ENCODE results near the gene SPG11. TPM values are rescaled to one million over a fixed set of nuclear protein-coding genes. Genes with fewer than 3 reads are reported as not detected.
"Not testable (repeated sequence)": the region's sequence is repeated elsewhere in the genome, so short reads cannot be mapped to it uniquely, and the experiment has no call there.

The SPG11 gene
- total RNA-seq, 1 donor from 2014 or later: 88.0 TPM

DNA sequence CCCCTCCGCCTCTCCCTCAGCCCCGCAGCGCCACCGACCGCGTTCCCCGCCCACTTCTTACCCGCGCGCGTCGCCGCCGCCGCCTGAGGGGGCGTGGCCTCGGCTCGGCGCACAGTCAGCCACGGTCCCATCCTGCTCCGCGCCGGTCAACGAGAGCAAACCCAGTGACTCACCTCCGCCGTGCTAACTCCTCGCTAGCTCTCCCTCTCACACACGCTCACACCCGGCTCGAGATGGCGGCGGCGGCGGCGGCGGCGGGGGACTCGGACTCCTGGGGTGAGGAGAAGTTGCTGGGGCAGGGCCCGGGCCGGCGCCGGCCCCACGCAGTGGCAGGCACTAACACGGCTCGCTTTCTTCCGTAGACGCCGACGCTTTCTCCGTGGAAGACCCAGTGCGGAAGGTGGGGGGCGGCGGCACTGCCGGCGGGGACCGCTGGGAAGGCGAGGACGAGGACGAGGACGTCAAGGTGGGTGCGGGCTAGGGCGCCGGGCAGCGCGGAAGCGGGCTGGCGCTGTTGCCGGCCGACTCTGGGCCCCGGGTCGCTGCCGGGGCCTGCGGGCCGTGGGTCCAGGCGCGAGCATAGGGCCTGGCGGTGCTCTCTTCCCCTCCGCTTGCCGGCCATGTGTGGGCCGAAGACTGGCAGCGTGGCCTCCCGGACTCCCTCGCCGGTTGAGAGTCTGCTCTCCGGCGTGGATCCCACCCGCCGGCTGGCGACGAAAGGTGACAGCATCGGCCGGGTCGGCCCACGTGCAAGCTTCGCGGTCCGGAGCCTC lies 126.3 kb downstream of the SPG11 start, which contains the start of gene EIF3J:
TSS of gene EIF3J (plus strand) at position 186 of the 773 bp plus-strand sequence. CDS start at position 234, 48 bp downstream.
- ATAC-seq (peak; percentile 97), DNase-seq (ENCODE audit: low spot score) (peak; percentile 95)
- intact Hi-C loops (cut with DNase I): no loop called here

DNA sequence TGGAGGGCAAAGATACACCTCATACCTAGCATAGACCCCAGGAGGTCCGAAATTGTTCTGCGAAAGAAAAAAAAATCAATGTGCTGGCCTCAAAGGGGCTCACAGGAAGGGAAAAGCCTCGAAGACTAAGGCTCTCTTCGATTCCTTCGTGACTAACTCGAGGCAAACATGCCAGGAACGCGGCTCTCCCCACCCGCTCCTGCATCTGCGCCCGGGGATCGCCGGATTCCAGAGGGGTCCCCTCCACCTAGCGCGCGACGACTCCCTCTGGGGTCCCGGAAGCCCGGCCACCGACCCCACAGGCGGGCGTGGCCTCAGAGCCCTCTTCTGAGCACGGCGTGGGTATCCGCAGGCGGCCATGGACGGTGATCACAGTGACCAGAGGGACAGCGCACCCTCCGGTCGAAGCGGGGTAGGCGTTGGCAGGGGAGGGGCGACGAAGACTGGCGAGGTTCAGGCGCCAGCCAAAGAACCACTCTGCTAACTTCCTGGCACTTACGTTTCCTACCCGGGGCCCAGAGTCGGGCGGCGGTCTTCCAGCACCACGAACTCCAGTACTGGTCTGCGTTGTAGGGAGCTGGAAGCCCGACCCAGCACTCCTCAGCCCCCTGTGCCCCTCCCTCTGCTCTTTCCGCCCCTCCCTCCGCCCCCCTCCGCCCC lies 127.0 kb downstream of the SPG11 start:
- DNase-seq (ENCODE audit: low spot score) (peak; percentile 91), ATAC-seq (peak; percentile 93)
- intact Hi-C loops (cut with DNase I): no loop called here

DNA sequence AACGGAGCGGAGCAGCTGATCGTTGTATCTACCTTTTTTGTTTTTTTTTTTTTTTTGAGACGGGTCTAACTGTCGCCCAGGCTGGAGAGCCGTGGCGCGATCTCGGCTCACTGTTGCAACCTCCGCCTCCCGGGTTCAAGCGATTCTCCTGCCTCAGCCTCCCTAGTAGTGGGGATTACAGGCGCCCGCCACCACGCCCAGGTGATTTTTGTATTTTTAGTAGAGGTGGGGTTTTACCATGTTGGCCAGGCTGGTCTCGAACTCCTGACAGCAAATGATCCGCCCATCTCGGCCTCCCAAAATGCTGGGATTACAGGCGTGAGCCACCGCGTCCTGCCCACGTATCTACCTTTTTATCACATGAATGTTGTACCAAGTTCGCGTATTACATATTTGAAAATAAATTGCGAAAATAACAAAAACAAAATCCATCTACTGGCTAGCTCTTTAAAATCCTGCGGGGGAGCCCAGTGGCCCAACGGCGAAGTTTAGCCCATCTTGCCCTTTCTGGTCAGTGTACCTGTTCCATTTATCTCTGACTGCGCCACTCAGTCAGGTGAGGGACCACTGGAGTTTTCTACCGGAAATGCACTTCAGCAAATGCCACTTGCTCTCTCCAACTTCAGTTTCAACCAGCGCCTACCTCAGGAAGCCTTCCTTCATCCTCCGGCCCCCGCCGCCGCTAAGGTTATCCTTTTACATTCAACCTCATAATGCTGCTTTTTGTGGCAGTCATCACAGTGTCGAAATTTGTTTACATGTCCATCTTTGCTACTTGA lies 127.8 kb downstream of the SPG11 start:
- ATAC-seq: peak; percentile 8
- no peak for DNase-seq (ENCODE audit: low spot score)
- intact Hi-C loops (cut with DNase I): no loop called here

DNA sequence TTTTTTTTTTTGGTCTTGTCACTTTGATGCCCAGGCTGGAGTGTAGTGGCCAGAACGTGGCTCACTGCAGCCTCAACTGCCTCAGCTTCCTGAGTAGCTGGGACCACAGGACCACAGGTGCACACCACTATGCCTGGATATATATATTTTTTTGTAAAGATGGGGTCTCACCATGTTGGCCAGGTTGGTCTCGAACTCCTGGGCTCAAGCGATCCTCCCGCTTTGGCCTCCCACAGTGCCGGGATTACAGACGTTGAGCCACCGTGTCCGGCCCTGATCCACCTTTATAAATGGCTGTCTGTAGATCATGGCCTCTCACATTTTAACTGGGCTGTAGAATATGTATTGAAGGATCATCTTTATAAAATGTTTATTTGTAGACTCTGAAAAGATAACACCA lies 128.4 kb downstream of the SPG11 start:
- intact Hi-C loops (cut with DNase I): no loop called here
- DNase-seq (ENCODE audit: low spot score) (no peak), ATAC-seq (no peak)

DNA sequence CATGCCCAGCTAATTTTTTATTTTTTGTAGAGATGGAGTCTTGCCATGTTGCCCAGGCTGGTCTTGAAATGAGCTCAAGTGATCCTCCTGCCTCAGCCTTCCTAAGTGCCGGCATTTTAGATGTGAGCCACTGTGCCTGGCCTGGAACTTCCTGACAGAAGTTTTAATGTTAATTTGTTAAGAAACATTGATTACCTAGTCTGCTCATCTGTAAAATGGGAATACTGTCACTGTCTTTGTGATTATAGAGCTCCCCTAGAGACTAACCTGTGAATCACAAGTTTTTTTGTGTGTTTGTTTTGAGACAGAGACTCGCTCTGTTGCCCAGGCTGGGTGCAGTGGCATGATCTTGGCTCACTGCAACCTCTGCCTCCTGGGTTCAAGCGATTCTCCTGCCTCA lies 130.8 kb downstream of the SPG11 start:
- no peak for DNase-seq (ENCODE audit: low spot score)
- ATAC-seq: no peak
- intact Hi-C loops (cut with DNase I): no loop called here

DNA sequence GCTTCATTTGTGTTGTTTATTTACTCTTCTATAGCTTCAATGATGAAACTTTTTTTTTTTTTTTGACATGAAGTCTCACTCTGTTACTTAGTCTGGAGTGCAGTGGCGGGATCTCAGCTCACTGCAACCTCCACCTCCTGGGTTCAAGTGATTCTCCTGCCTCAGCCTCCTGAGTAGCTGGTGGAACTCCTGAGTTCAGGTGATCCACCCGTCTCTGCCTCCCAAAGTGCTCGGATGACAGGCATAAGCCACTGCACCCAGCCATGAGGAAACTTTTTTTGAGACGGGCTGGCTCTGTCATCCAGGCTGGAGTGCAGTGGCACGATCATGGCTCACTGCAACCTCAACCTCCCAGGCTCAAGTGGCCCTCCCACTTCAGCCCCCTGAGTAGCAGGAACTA lies 131.2 kb downstream of the SPG11 start:
- intact Hi-C loops (cut with DNase I); ATAC-seq; DNase-seq (ENCODE audit: low spot score): not testable (repeated sequence)

DNA sequence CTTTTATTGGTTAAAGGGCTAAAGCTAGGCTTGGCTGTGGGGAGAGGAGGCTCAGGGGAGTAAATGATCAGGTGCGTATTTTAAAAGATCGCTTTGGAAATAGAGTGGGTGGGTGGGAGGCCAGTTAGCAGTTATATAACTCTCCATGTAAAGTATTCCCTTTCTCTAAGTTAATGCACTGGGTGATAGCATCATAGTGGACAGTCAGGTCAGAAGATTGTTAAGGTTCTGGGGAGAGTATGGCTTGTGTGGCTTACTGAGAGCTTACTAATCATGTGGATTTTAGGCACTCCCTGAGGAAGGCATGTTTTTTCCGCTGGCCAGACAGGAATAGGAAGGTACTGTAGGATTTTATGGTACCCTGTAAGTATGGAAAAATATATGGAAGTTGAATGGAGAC lies 132.8 kb downstream of the SPG11 start:
- no peak for ATAC-seq
- intact Hi-C loops (cut with DNase I): no loop called here
- no peak for DNase-seq (ENCODE audit: low spot score)

DNA sequence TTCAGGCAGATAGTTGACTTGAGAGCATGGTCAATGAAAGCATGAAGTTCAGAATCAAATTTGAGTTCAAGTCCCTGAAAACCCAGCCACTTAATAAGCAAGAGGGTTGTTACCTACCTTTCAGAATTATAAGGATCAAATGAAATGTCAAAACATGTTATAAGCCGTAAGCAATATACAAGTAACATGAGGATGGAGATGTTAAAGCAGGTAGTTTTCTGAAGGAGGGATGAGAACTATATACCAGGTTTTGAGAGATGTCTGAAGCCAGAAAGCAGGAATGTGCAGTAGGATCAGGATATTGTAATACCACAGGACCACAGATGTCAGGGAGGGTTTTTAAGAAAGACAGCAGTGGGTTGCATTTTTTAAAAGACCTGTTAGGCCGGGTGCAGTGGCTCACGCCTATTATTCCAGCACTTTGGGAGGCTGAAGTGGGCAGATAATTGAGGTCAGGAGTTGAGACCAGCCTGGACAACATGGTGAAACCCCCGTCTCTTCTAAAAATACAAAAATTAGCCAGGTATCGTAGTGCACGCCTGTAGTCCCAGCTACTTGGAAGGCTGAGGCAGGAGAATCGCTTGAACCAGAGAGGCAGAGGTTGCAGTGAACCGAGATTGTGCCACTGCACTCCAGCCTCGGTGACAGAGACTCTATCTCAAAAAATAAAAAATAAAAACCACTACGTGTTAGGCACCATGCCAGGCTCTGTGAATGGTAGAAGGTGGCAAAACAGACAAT lies 133.4 kb downstream of the SPG11 start:
- DNase-seq (ENCODE audit: low spot score) (no peak), ATAC-seq (no peak)
- intact Hi-C loops (cut with DNase I): no loop called here

DNA sequence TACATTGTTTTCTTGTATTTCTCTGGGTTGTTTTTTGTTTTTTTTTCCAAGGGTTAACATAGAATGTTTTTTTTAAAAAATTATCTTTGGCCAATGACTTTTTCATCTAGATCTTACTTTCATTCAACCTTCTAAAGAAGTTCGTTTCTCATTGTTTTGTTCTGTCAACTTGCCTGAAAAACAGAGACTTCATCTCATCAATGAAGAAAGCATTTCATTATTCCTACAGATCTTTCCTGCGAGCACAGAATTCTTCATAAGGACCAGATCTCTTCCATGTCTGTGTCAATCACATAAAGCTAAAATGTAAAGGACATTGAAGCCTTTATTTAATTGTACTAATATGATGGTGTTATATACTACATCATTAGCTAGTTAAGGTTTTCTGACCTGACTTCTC lies 136.2 kb downstream of the SPG11 start:
- ATAC-seq: no peak
- intact Hi-C loops (cut with DNase I): no loop called here
- DNase-seq (ENCODE audit: low spot score): no peak

DNA sequence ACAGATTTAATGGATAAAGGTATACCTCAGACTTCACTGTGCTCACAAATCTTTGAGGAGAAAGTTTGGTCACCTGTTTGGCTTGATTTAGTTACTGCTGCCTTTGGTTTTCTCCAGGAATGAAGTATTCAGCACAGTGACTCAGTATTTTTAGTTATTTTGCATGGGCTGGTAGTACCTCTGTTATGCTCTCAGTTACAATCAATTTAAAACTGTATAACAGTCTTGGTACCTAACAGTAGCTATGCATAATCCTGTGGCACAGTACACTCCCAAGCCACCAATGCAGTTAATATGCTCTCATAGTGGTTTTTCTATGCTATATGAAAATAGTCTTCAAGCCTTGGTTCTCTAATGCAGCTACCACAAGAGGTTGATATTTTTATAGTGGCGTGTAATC lies 138.4 kb downstream of the SPG11 start:
- ATAC-seq: no peak
- intact Hi-C loops (cut with DNase I): no loop called here

DNA sequence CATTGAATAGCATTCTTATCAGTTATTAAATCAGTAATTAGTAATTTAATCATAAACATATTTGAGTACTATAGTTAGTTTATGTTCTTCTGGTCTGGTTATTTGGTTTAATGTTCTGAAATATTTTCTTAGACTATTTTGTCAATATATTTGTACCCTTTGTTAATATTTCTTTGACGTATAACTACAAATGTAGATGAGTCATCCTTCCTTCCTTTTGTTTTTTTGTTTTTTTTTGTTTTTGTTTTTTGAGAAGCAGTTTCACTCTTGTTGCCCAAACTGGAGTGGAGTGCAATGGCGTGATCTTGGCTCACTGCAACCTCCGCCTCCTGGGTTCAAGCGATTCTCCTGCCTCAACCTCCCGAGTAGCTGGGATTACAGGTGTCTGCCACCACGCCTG lies 143.9 kb downstream of the SPG11 start:
- no peak for ATAC-seq
- no peak for DNase-seq (ENCODE audit: low spot score)
- intact Hi-C loops (cut with DNase I): no loop called here

More for the DNA sequence above, 138.4 kb downstream of the SPG11 start:
- DNase-seq (ENCODE audit: low spot score): no peak

DNA sequence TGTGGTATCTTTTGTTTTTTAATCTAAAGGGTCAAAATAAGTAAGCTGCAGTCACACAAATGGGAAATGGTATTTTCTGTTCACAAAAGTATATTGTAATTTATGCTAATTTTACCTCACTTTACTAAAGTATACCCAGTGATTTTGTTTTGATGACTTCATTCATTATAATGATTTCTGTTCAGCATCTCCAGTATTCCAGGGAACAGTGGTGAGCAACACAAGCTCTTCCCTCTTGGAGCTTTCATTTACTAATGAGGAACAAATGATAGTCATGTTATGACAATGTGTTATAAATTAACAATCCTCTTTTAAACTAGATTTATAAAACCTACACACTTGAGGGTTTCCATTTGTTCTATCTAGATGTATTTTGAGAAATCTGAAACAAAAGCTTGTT lies 147.0 kb downstream of the SPG11 start:
- no peak for DNase-seq (ENCODE audit: low spot score)
- intact Hi-C loops (cut with DNase I): no loop called here
- ATAC-seq: no peak

Other genes with a start within 250 kb of the SPG11 start
- 49.5 TPM for gene CTDSPL2, start 236.0 kb downstream of the SPG11 start, total RNA-seq
- 68.9 TPM for gene EIF3J, start 126.5 kb downstream of the SPG11 start, total RNA-seq
- gene PATL2, start 47.7 kb upstream of the SPG11 start, total RNA-seq: 2.9 TPM
- 1,758 TPM for gene B2M, start 47.9 kb upstream of the SPG11 start, total RNA-seq
- 28.0 TPM for gene TRIM69, start 72.9 kb upstream of the SPG11 start, total RNA-seq

Measured in sciatic nerve (tissue), 2 donors.